Measurements from ENCODE around the gene FOXP4. TPM values are rescaled to one million over a fixed set of nuclear protein-coding genes. Genes with fewer than 3 reads are reported as not detected.

The FOXP4 gene
- total RNA-seq, 1 donor from 2014 or later: 22.4 TPM

GRCh38 chr6:41623330-41623729 lies 77.1 kb downstream of the FOXP4 start:
- TF ChIP-seq, protein P1, sequence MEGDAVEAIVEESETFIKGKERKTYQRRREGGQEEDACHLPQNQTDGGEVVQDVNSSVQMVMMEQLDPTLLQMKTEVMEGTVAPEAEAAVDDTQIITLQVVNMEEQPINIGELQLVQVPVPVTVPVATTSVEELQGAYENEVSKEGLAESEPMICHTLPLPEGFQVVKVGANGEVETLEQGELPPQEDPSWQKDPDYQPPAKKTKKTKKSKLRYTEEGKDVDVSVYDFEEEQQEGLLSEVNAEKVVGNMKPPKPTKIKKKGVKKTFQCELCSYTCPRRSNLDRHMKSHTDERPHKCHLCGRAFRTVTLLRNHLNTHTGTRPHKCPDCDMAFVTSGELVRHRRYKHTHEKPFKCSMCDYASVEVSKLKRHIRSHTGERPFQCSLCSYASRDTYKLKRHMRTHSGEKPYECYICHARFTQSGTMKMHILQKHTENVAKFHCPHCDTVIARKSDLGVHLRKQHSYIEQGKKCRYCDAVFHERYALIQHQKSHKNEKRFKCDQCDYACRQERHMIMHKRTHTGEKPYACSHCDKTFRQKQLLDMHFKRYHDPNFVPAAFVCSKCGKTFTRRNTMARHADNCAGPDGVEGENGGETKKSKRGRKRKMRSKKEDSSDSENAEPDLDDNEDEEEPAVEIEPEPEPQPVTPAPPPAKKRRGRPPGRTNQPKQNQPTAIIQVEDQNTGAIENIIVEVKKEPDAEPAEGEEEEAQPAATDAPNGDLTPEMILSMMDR (IDR thresholded peaks at IDR 0.05; ENCODE audit: insufficient read depth, low read length, poor library complexity, severe bottlenecking): no peak
- no peak for DNase-seq (ENCODE audit: low read depth)
- Histone ChIP-seq H3K36me3 (ENCODE audit: control insufficient read depth, insufficient read depth, low read length) (no peaks in the 10 kb centered on the region), H3K27me3 (ENCODE audit: control insufficient read depth, insufficient read depth, low read length) (peaks cover 5% of the 10 kb centered on the region), H3K4me3 (ENCODE audit: low read depth, low read length) (no peak overlapping the region)

DNA sequence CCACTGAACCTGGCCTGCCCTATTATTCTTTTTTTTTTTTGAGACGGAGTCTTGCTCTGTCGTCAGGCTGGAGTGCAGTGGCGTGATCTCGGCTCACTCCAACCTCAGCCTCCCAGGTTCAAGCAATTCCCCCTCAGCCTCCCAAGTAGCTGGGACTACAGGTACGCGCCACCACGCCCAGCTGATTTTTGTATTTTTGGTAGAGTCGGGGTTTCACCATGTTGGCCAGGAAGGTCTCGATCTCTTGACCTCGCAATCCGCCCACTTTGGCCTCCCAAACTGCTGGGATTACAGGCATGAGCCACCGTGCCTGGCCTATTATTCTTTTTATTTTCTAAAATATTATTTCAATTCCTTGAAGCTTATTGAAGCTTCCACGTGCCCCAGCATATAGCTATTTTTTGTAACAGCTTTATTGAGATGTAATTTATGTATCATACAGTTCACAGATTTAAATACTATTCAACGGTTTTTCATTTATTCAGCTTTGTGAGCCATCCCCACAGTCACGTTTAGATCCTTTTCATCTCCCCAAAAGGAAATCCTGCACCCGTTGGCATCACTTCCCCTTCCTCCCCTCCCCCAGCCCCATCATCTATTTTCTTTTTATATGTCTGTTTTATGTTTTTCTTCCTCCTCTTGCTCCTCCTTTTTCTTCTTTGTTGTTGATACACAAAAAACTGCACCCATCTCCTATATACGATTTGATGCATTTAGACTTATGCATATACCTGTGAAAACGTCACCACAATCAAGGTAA lies 78.6 kb downstream of the FOXP4 start:
- H3K4me3 ChIP-seq (ENCODE audit: low read depth, low read length): no peak overlapping the region
- H3K27me3 ChIP-seq (ENCODE audit: control insufficient read depth, insufficient read depth, low read length): peaks cover 2% of the 10 kb centered on the region
- no peak for DNase-seq (ENCODE audit: low read depth)
- TF ChIP-seq, protein P1 (IDR thresholded peaks at IDR 0.05; ENCODE audit: insufficient read depth, low read length, poor library complexity, severe bottlenecking): no peak
- H3K36me3 ChIP-seq (ENCODE audit: control insufficient read depth, insufficient read depth, low read length): no peaks in the 10 kb centered on the region

GRCh38 chr6:41625442-41625841 lies 79.3 kb downstream of the FOXP4 start:
- no peak for DNase-seq (ENCODE audit: low read depth)
- TF ChIP-seq, protein P1 (IDR thresholded peaks at IDR 0.05; ENCODE audit: insufficient read depth, low read length, poor library complexity, severe bottlenecking): no peak

DNA sequence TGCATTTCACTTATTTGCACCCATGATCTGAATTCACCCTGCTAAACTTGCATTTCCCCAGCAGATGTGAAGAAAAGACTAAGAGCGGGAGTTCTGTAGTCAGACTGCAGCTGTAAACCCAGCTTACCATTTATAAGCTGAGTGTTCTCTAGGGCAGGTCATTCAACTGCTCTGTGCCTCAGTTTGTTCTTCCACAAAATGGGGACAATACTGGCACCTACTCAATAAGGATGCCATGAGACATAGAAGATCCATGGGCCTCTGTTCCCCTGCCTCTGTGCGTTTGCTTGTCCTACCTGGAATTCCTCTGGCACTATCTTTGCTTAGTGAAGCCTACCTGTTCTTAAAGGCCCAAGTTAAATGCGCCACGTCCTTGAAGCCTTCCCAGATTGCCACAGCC lies 79.8 kb downstream of the FOXP4 start:
- TF ChIP-seq, protein P1 (IDR thresholded peaks at IDR 0.05; ENCODE audit: insufficient read depth, low read length, poor library complexity, severe bottlenecking): no peak
- H3K4me3 ChIP-seq (ENCODE audit: low read depth, low read length): no peak overlapping the region
- DNase-seq (ENCODE audit: low read depth): no peak
- no peaks in the 10 kb centered on the region for H3K36me3 ChIP-seq (ENCODE audit: control insufficient read depth, insufficient read depth, low read length)
- peaks cover 4% of the 10 kb centered on the region for H3K27me3 ChIP-seq (ENCODE audit: control insufficient read depth, insufficient read depth, low read length)

More at GRCh38 chr6:41625442-41625841, 79.3 kb downstream of the FOXP4 start:
- Histone ChIP-seq H3K4me3 (ENCODE audit: low read depth, low read length) (no peak overlapping the region), H3K36me3 (ENCODE audit: control insufficient read depth, insufficient read depth, low read length) (no peaks in the 10 kb centered on the region), H3K27me3 (ENCODE audit: control insufficient read depth, insufficient read depth, low read length) (peaks cover 2% of the 10 kb centered on the region)

DNA sequence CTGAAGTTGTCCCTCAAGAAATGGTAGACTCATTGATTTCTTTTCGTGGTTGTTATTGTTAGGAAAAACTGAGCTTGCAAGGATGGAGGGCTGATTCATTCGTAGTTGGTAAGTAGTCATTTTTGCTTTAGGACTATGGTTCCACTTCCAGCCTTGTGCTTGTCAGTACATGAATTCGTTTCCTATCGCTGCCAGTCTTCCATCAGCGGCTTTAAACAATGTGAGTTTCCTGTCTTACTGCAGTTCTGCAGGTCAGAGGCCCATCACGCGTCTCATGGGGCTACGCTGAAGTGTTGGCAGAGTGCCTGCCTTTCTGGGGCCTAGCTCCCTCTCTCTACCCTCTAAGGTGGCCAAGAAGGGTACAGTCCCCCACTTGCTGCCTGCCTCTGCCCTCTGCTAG lies 80.7 kb downstream of the FOXP4 start:
- Histone ChIP-seq H3K27me3 (ENCODE audit: control insufficient read depth, insufficient read depth, low read length) (peaks cover 5% of the 10 kb centered on the region), H3K4me3 (ENCODE audit: low read depth, low read length) (no peak overlapping the region), H3K36me3 (ENCODE audit: control insufficient read depth, insufficient read depth, low read length) (no peaks in the 10 kb centered on the region)
- TF ChIP-seq, protein P1 (IDR thresholded peaks at IDR 0.05; ENCODE audit: insufficient read depth, low read length, poor library complexity, severe bottlenecking): no peak
- no peak for DNase-seq (ENCODE audit: low read depth)

GRCh38 chr6:41629128-41629527 lies 82.9 kb downstream of the FOXP4 start:
- Histone ChIP-seq H3K4me3 (ENCODE audit: low read depth, low read length) (no peak overlapping the region), H3K27me3 (ENCODE audit: control insufficient read depth, insufficient read depth, low read length) (peaks cover 5% of the 10 kb centered on the region), H3K36me3 (ENCODE audit: control insufficient read depth, insufficient read depth, low read length) (no peaks in the 10 kb centered on the region)
- no peak for DNase-seq (ENCODE audit: low read depth)
- TF ChIP-seq, protein P1 (IDR thresholded peaks at IDR 0.05; ENCODE audit: insufficient read depth, low read length, poor library complexity, severe bottlenecking): no peak
